OCI-LY1 (cell line): Measurements from ENCODE around the gene GRXCR2.

ENCODE experiments used
- H2AFZ ChIP-seq: fragments of 200-600 bp; sonication (generic), shearing (Covaris generic); 2 replicates; pipeline ENCODE4 v1.6.0; 2014; ENCODE audit warnings: antibody characterized with exemption, mild to moderate bottlenecking, low read length
- H3F3A ChIP-seq: fragments of 200-600 bp; sonication (generic), shearing (Covaris generic); 2 replicates; pipeline ENCODE4 v1.6.0; 2014; ENCODE audit warnings: mild to moderate bottlenecking, antibody characterized with exemption, low read length, moderate library complexity; ENCODE audit not compliant: insufficient read depth
- H3K27ac ChIP-seq: fragments of 200-600 bp; sonication (generic); 2 replicates; pipeline ENCODE4 v1.5.1; 2014; ENCODE audit warnings: low read length, mixed run types, mild to moderate bottlenecking, low read depth; ENCODE audit not compliant: poor library complexity, severe bottlenecking
- H3K27me3 ChIP-seq: fragments of 200-600 bp; sonication (generic); 2 replicates; pipeline ENCODE4 v1.6.0; 2014; ENCODE audit warnings: antibody characterized with exemption, mild to moderate bottlenecking, low read length, moderate library complexity; ENCODE audit not compliant: insufficient read depth
- H3K36me3 ChIP-seq: fragments of 200-600 bp; sonication (generic); 2 replicates; pipeline ENCODE4 v1.6.1; 2014; ENCODE audit warnings: mild to moderate bottlenecking, antibody characterized with exemption, low read length, moderate library complexity, mixed read lengths; ENCODE audit not compliant: insufficient read depth
- H3K4me1 ChIP-seq: fragments of 200-600 bp; sonication (generic); 2 replicates; pipeline ENCODE4 v1.5.1; 2014; ENCODE audit warnings: mild to moderate bottlenecking, low read length, moderate library complexity; ENCODE audit not compliant: insufficient read depth, severe bottlenecking
- H3K4me2 ChIP-seq: fragments of 200-600 bp; sonication (generic), shearing (Covaris generic); 2 replicates; pipeline ENCODE4 v1.6.1; 2014; ENCODE audit warnings: low read length
- H3K4me3 ChIP-seq: fragments of 200-600 bp; sonication (generic); 2 replicates; pipeline ENCODE4 v1.5.1; 2014; ENCODE audit warnings: low read length, low read depth, mild to moderate bottlenecking, mixed read lengths; ENCODE audit not compliant: poor library complexity, severe bottlenecking
- H3K79me2 ChIP-seq: fragments of 200-600 bp; shearing (Covaris generic); 2 replicates; pipeline ENCODE4 v1.6.1; 2016; ENCODE audit warnings: mixed run types, low read length, mixed read lengths; ENCODE audit not compliant: insufficient read depth
- H3K9ac ChIP-seq: fragments of 200-600 bp; sonication (generic), shearing (Covaris generic); 2 replicates; pipeline ENCODE4 v1.6.1; 2014; ENCODE audit warnings: mild to moderate bottlenecking, low read length, mixed read lengths
- H3K9me2 ChIP-seq: fragments of 200-600 bp; sonication (generic), shearing (Covaris generic); 2 replicates; pipeline ENCODE4 v1.6.1; 2014; ENCODE audit warnings: low read depth, mild to moderate bottlenecking, low read length, mixed read lengths
- H3K9me3 ChIP-seq: fragments of 200-600 bp; shearing (Covaris generic); 2 replicates; pipeline ENCODE4 v1.6.1; 2014; ENCODE audit warnings: low read length, mixed read lengths
- H4K20me1 ChIP-seq: fragments of 200-600 bp; sonication (generic), shearing (Covaris generic); 2 replicates; pipeline ENCODE4 v1.6.0; 2016; ENCODE audit warnings: mild to moderate bottlenecking, low read length; ENCODE audit not compliant: insufficient read depth
- EZH2 ChIP-seq: fragments of 200-600 bp; sonication (generic), shearing (Covaris generic); IDR thresholded peaks from 2 replicates; pipeline ENCODE4 v1.8.0; 2017; ENCODE audit warnings: borderline replicate concordance, mixed run types, mild to moderate bottlenecking, antibody characterized with exemption, low read length, moderate library complexity, mixed read lengths
- TF ChIP-seq, protein P1 (sequence below): fragments of 200-600 bp; sonication (generic), shearing (Covaris generic); IDR thresholded peaks from 2 replicates; pipeline ENCODE4 v1.5.1; 2017; ENCODE audit warnings: mild to moderate bottlenecking, antibody characterized with exemption, low read length, moderate library complexity, mixed read lengths

The GRXCR2 gene

DNA sequence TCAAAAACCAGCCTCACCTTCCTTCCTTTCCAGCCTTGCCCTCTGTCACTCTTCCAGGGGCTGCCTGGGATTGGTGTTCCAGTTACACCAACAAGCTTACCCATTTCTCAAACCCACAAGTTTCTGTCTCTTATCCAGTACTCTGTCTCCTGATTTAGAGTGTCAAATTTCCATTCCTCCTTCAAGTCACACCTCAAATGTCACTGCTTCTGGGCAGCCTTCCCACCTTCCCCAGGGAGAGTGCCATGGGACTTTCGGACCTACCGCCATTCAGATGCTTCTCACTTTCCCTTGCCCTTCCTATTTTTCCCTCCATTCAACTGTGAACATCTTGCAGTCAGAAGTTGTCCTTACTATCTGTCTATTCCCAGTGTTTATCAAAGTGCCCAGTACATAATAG lies 2.0 kb upstream of the GRXCR2 start:
- Histone ChIP-seq H3K4me1 (no peaks in the 10 kb centered on the region), H3F3A (no peaks in the 10 kb centered on the region), H3K9ac (no peak overlapping the region), H4K20me1 (no peaks in the 10 kb centered on the region), H3K4me2 (no peak overlapping the region), H3K27me3 (no peaks in the 10 kb centered on the region), H3K9me2 (no peaks in the 10 kb centered on the region), H3K27ac (no peak overlapping the region), H3K79me2 (no peaks in the 10 kb centered on the region), H3K4me3 (no peak overlapping the region), H3K36me3 (no peaks in the 10 kb centered on the region), H2AFZ (no peak overlapping the region), H3K9me3 (no peaks in the 10 kb centered on the region)
- no peak for TF ChIP-seq EZH2
- TF ChIP-seq, protein P1, sequence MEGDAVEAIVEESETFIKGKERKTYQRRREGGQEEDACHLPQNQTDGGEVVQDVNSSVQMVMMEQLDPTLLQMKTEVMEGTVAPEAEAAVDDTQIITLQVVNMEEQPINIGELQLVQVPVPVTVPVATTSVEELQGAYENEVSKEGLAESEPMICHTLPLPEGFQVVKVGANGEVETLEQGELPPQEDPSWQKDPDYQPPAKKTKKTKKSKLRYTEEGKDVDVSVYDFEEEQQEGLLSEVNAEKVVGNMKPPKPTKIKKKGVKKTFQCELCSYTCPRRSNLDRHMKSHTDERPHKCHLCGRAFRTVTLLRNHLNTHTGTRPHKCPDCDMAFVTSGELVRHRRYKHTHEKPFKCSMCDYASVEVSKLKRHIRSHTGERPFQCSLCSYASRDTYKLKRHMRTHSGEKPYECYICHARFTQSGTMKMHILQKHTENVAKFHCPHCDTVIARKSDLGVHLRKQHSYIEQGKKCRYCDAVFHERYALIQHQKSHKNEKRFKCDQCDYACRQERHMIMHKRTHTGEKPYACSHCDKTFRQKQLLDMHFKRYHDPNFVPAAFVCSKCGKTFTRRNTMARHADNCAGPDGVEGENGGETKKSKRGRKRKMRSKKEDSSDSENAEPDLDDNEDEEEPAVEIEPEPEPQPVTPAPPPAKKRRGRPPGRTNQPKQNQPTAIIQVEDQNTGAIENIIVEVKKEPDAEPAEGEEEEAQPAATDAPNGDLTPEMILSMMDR, result no peak

- Histone ChIP-seq H2AFZ (no peak overlapping the region), H4K20me1 (no peaks in the 10 kb centered on the region), H3K4me2 (no peak overlapping the region), H3F3A (no peaks in the 10 kb centered on the region), H3K9me2 (no peaks in the 10 kb centered on the region), H3K27me3 (no peaks in the 10 kb centered on the region), H3K36me3 (no peaks in the 10 kb centered on the region), H3K27ac (no peak overlapping the region), H3K79me2 (no peaks in the 10 kb centered on the region), H3K9ac (no peak overlapping the region), H3K9me3 (no peaks in the 10 kb centered on the region), H3K4me3 (no peak overlapping the region), H3K4me1 (no peaks in the 10 kb centered on the region)
- no peak for TF ChIP-seq EZH2
- TF ChIP-seq, protein P1, result no peak
Measured at GRCh38 chr5:145872486-145872885, 328 bp downstream of the GRXCR2 start.

DNA sequence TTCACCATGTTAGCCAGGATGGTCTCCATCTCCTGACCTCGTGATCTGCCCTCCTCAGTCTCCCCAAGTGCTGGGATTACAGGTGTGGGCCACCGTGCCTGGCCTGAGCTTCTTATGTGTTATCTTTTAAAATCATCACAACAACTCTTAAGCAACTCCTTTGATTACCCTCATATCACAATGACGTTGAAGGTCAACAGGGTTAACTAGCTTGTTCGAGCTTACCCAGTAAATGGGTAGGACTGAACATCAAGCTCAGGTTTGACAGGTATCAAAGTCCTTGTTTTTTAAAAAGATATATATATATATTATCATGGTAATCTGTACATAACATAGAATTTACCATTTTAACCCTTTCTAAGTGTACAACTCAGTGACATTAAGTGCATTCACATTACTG lies 3.1 kb downstream of the GRXCR2 start:
- Histone ChIP-seq H3K79me2 (no peaks in the 10 kb centered on the region), H3K9me2 (no peaks in the 10 kb centered on the region), H3K27ac (no peak overlapping the region), H4K20me1 (no peaks in the 10 kb centered on the region), H3F3A (no peaks in the 10 kb centered on the region), H2AFZ (no peak overlapping the region), H3K4me3 (no peak overlapping the region), H3K4me2 (no peak overlapping the region), H3K9ac (no peak overlapping the region), H3K36me3 (no peaks in the 10 kb centered on the region), H3K9me3 (no peaks in the 10 kb centered on the region), H3K4me1 (no peaks in the 10 kb centered on the region), H3K27me3 (no peaks in the 10 kb centered on the region)
- no peak for TF ChIP-seq EZH2
- TF ChIP-seq, protein P1, result no peak
